Hematopoietic multipotent progenitor cell treated with erythropoietin and hydrocortisone succinate and interleukin-3 and kit ligand, for 17 days (in vitro differentiated cells): ENCODE data around the gene FILIP1L.
"Not testable (repeated sequence)": the region's sequence is repeated elsewhere in the genome, so short reads cannot be mapped to it uniquely, and the experiment has no call there.

Experiments
- DNase-seq: peaks from one replicate; pipeline ENCODE4 v3.0.0-alpha.2; 2015; ENCODE audit warnings: low spot score

FILIP1L gene

GRCh38 chr3:99842826-99843589 lies 271.3 kb downstream of the FILIP1L start:
- DNase-seq = no peak

- DNase-seq = not testable (repeated sequence)
Measured at GRCh38 chr3:99841949-99842348, 272.4 kb downstream of the FILIP1L start.

DNA sequence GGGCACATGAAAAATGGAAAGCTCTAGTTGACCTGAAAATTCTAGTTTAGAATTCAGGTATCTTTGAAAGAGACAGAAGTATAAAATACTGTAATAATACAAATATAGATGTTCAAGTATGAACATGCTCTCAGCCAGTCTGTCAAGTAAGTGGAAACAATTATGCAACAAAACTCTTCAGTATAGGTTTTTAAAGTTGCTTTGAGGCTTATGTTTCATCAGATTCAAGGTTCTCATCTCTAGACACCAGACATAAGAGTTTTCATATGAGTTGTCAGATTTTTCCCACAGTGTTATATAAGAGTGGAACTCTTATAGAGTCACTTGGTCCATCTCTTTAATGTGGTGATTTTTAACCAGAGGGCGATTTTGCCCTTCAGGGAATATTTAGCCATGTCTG lies 274.7 kb downstream of the FILIP1L start:
- no peak for DNase-seq

DNA sequence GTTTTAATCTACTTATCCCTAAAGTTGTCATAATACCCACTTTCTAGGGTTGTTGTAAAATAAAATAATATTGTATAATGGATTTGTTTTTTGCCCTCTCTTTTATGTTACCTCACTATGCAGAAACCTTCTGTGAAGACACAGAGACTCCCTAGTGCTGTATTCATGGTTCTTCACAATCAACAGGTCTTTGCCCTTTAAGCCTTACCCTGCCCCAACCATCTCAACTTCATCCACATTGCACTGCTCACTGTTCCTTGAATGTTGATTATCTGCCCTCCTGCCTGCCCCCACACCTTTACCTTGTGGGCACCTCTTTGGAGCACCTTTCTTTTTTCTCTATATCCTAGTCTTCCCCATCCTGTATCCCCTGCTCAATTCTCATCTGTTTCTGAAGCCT lies 275.5 kb downstream of the FILIP1L start:
- DNase-seq = no peak

DNA sequence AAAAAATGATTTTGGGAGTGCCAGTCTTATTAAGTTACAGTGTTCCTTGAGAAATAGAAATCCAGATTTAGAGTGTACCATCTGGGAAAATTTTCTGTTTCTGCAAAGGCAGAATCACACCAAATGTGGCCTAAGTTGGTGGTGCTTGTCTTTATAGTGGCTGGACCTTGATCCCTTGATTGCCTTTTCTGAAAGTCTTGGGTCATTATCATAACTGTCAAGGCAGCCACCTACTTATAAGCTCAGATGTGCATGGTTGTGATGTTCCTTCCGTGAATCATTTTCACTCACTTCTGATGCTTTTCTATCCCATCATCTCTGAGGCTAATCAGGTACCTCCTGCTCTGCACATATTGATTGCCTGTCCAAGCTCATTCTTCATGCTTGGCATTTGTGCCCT lies 276.6 kb downstream of the FILIP1L start:
- DNase-seq = no peak

- no peak for DNase-seq
Measured at GRCh38 chr3:99836681-99837080, 277.6 kb downstream of the FILIP1L start.

- no peak for DNase-seq
Measured at GRCh38 chr3:99834211-99834957, 279.9 kb downstream of the FILIP1L start.

GRCh38 chr3:99833617-99834205 lies 280.6 kb downstream of the FILIP1L start:
- no peak for DNase-seq

GRCh38 chr3:99829844-99830243 lies 284.5 kb downstream of the FILIP1L start:
- no peak for DNase-seq

DNA sequence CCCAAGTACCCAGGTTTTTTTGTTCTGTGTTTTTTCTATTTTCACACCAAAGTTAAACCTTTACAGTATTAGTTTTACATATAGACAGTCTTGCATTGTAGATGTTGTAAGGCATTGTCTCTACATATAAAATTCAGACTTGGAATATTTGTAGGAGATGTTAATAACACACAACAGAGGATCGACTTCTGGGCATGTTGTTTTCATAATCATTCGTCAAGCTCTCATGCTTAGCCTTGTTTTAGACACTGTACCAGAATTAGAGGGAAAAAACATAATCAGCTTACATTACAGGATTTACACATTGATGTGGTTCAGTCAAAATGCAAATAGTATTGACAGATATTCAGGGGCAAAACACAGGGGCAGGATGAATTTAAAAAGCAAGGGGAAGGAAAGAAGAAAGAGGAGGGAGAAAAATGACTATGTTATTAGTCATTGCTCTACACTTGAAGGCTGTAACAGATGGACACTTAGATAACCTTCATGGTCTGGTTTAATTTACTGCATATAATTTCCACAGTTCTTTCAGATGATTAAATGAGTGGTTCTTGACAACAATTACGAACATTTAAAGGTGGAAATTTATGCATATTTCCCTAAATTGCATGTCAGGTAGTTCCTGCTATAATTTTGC lies 289.2 kb downstream of the FILIP1L start:
- peak; percentile 36 for DNase-seq

DNA sequence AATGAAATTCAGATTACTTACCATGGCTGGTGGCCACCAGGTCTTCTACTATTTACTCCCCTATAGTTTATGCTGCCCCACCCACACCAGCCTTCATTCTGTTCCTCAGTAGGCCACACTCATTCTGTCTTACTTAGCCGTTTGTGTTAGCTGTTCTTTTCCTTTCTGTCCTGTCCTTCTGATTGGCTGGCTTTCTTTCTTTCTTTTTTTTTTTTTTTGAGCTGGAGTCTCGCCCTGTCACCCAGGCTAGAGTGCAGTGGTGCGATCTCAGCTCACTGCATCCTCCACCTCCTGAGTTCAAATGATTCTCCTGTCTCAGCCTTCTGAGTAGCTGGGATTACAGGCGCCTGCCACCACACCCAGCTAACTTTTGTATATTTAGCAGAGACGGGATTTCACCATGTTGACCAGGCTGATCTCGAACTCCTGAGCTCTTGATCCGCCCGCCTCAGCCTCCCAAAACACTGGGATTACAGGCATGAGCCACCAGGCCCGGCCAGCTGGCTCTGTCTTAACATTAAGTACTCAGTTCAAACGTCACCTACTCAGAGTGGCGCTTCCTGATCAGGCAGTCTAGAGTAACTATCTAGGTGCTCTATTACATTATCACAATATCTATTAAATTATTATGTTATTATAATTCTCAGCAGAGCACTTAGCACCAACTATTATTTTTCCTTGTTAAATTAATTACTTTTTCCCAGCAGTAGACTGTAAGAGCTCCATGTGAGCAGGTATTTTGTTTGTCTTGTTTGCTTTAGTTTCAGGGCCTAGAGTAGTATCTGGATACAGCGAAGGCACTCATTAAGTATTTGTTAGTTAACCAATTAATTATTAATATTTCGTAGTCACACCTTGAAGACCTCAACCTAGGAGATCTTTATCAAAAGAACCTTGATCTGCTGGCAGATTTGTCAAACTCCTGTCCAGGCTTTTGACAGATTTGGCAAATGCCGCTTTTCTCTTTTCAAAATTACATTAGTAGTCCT lies 290.3 kb downstream of the FILIP1L start:
- DNase-seq = no peak

DNA sequence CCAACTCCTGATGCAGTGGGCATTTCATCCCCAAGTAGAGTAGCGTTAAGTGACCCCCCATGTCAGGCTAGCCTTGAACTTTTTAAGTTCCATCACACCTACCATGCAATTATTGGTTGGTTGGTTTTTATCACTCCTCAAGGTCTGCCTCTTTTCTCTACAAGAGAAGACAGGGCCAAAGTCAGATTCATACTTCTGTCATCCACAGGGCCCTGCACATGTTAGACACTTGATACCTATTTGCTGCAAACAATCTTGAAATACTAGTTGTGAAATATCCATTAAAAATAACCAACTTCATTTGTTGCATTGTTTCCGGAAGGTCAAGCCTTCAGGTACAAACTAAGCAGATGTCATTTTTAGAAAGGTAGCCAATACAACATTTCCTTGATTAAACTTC lies 295.5 kb downstream of the FILIP1L start:
- DNase-seq = no peak

GRCh38 chr3:99817437-99818240 lies 296.7 kb downstream of the FILIP1L start, which contains the start of gene CMSS1:
CMSS1 (plus strand) TSS chr3:99817862.
- peak; percentile 89 for DNase-seq

- DNase-seq = no peak
Measured at GRCh38 chr3:99817047-99817436, 297.3 kb downstream of the FILIP1L start.

DNA sequence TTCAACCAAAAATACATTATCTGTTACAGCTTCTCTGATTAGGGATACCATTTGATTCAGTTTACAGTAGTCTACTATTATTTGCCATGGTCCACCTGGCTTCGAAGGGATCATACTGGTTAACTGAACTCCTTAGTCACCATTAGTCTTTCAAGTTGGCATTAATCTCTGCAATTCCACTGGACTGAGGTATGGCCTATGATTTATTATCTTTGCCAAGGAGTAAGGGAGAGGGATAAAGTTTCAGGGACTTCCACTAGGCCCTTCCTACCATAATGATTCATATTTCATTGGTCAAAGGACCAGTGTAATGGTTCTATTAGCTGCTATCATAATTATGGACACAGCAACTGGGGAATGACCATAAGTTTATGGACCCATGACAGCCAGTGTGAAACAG lies 303.9 kb downstream of the FILIP1L start:
- DNase-seq = no peak

GRCh38 chr3:99809565-99809964 lies 304.7 kb downstream of the FILIP1L start:
- DNase-seq = no peak

GRCh38 chr3:99808163-99808794 lies 306.0 kb downstream of the FILIP1L start:
- DNase-seq = peak; percentile 60

DNA sequence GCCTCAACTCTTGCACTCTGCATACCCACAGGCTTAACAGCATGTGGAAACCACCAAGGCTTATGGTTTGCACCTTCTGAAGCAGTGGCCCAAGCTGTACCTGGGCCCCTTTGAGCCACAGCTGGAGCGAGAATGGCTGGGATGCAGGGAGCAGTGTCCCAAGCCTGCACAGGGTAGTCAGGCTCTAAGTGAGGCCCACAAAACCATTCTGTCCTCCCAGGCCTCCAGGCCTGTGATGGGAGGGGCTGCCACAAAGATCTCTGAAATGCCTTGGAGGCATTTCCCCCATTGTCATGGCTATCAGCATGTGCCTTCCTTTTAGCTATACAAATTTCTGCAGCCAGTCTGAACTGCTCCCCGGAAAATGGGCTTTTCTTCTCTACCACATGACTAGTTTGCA lies 309.1 kb downstream of the FILIP1L start:
- no peak for DNase-seq

DNA sequence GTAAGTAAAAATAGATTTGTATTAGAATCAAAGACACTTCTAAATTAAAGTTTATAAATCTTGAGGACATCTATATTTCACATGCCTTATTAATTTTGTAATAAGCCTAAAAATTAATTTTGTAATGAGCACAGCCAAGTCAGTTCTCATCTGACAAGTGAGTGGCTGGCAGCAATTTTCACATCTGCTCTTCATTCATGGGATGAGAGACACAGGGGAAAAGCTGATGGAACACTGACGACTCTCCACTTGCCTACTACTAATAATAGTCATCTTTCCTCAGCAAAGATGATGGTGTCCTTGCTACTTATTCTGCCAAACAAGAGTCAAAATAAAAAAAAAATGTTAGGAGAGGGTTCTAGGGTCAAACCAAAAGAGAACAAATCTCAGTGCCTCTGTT lies 311.0 kb downstream of the FILIP1L start:
- DNase-seq = no peak

GRCh38 chr3:99799422-99799821 lies 314.9 kb downstream of the FILIP1L start:
- DNase-seq = no peak
